Lower leg skin (tissue), 4 donors: Measurements from ENCODE around the gene ZNF436. TPM values are rescaled to one million over a fixed set of nuclear protein-coding genes. Genes with fewer than 3 reads are reported as not detected.
"Not testable (repeated sequence)": the region's sequence is repeated elsewhere in the genome, so short reads cannot be mapped to it uniquely, and the experiment has no call there.

Experiments used
- DNase-seq, 2 donors: peaks; one replicate each; pipeline ENCODE4 v3.0.0-alpha.2; 2019; ENCODE audit warnings: low spot score in 2 of 2
- H3K4me3 ChIP-seq: fragments of 200-600 bp; sonication (generic); 2 replicates; pipeline ENCODE4 v1.5.1; 2017; ENCODE audit warnings: mild to moderate bottlenecking, low read depth; ENCODE audit not compliant: poor library complexity, severe bottlenecking
- CTCF ChIP-seq, 3 donors: fragments of 450-650 bp; IDR thresholded peaks; one replicate each; pipeline ENCODE4 v1.5.1; 2016; ENCODE audit warnings: antibody characterized with exemption in 3 of 3, mild to moderate bottlenecking in 3 of 3, moderate library complexity in 2 of 3
- POLR2A ChIP-seq, 2 donors: fragments of 450-650 bp; IDR thresholded peaks; one replicate each; pipeline ENCODE4 v1.6.1; 2016 to 2017; ENCODE audit warnings: antibody characterized with exemption in 2 of 2, mild to moderate bottlenecking in 1 of 2, moderate library complexity in 1 of 2
- WGBS, 2 donors: methylation state at CpG; one replicate each; pipeline ENCODE4 v1.1.5; 2018; 5-methylcytosine and 5-hydroxymethylcytosine counted together
- intact Hi-C: fragments of 100-400 bp; cut with DNase I; formaldehyde crosslinking; loops from one replicate; pipeline ENCODE4 v1.15.0; 2023; ENCODE audit warnings: low total_unique reads
- total RNA-seq, 4 donors: library from RNA; depleted of rRNA; stranded (reverse); fragments of >200 nt; gene quantifications; one replicate each; pipeline ENCODE4 v1.1.0, GENCODE V29; 2016

Gene ZNF436
- total RNA-seq, 4 donors from 2014 or later, result 19.1 to 41.6 (median 32.8) TPM

GRCh38 chr1:23383577-23384311 is 14.1 kb upstream of the ZNF436 start:
- no peak for DNase-seq
- TF ChIP-seq POLR2A (IDR thresholded peaks at IDR 0.05), result no peak
- TF ChIP-seq CTCF (IDR thresholded peaks at IDR 0.05), result no peak
- intact Hi-C loops, result no loop called here
- H3K4me3 ChIP-seq, result no peak overlapping the region
- 44 to 46% methylated on average over 8 of the region's 8 CpGs for WGBS, 2 donors

GRCh38 chr1:23381233-23381885 is 11.7 kb upstream of the ZNF436 start:
- WGBS, 2 donors, result 80 to 85% methylated on average over 5 of the region's 5 CpGs
- no peak for TF ChIP-seq CTCF (IDR thresholded peaks at IDR 0.05)
- TF ChIP-seq POLR2A (IDR thresholded peaks at IDR 0.05), result no peak
- no peak for DNase-seq
- intact Hi-C loops, result no loop called here
- H3K4me3 ChIP-seq, result no peak overlapping the region

GRCh38 chr1:23380719-23381118 is 11.1 kb upstream of the ZNF436 start:
- no peak for TF ChIP-seq POLR2A (IDR thresholded peaks at IDR 0.05)
- TF ChIP-seq CTCF (IDR thresholded peaks at IDR 0.05), result no peak
- H3K4me3 ChIP-seq, result no peak overlapping the region
- WGBS, 2 donors, result 51 to 54% methylated on average over 5 of the region's 5 CpGs
- no peak for DNase-seq
- intact Hi-C loops, result no loop called here

GRCh38 chr1:23380236-23380635 is 10.6 kb upstream of the ZNF436 start:
- intact Hi-C loops, DNase-seq, H3K4me3 ChIP-seq: not testable (repeated sequence)
- WGBS, 2 donors, result 50 to 67% methylated on average over 4 of the region's 4 CpGs

GRCh38 chr1:23376890-23377811 is 7.5 kb upstream of the ZNF436 start:
- WGBS, 2 donors, result 32 to 40% methylated on average over 19 of the region's 19 CpGs
- H3K4me3 ChIP-seq, result no peak overlapping the region
- no peak for TF ChIP-seq POLR2A (IDR thresholded peaks at IDR 0.05)
- TF ChIP-seq CTCF (IDR thresholded peaks at IDR 0.05), result no peak
- DNase-seq, result no peak
- intact Hi-C loops, result no loop called here

- DNase-seq, H3K4me3 ChIP-seq, intact Hi-C loops: not testable (repeated sequence)
- WGBS, 2 donors, result 83 to 86% methylated on average over 12 of the region's 12 CpGs
Measured at GRCh38 chr1:23374079-23374735, 4.6 kb upstream of the ZNF436 start.
